Left ventricle myocardium inferior (tissue), 1 donor: ENCODE measurements around the gene RGS7. TPM values are rescaled to one million over a fixed set of nuclear protein-coding genes. Genes with fewer than 3 reads are reported as not detected.
"Not testable (repeated sequence)": the region's sequence is repeated elsewhere in the genome, so short reads cannot be mapped to it uniquely, and the experiment has no call there.

Experiments used
- DNase-seq: peaks from one replicate; pipeline ENCODE4 v3.0.0-alpha.2; 2020
- H3K27ac ChIP-seq: fragments of 200-600 bp; replicated peaks from 2 replicates; pipeline ENCODE4 v1.8.0; 2021
- H3K27me3 ChIP-seq: fragments of 200-600 bp; 2 replicates; pipeline ENCODE4 v1.8.0; 2021; ENCODE audit warnings: low read depth
- H3K36me3 ChIP-seq: fragments of 200-600 bp; 2 replicates; pipeline ENCODE4 v1.8.0; 2021
- H3K4me1 ChIP-seq: fragments of 200-600 bp; 2 replicates; pipeline ENCODE4 v1.8.0; 2021
- H3K4me3 ChIP-seq: fragments of 200-600 bp; 2 replicates; pipeline ENCODE4 v1.8.0; 2021; ENCODE audit warnings: mild to moderate bottlenecking, moderate library complexity
- H3K9me3 ChIP-seq: fragments of 200-600 bp; replicated peaks from 2 replicates; pipeline ENCODE4 v1.8.0; 2021
- CTCF ChIP-seq: fragments of 200-600 bp; IDR thresholded peaks from 2 replicates; pipeline ENCODE4 v1.8.0; 2021; ENCODE audit warnings: antibody characterized with exemption, mild to moderate bottlenecking, borderline replicate concordance
- intact Hi-C: fragments of 100-400 bp; cut with micrococcal nuclease; formaldehyde crosslinking; loops from one replicate; pipeline ENCODE4 v1.11.0; 2022
- total RNA-seq: library from RNA; stranded (reverse); fragmentation: NEBNext Ultra II Directional; extraction: Animal tissue kit (Norgen Biotek cat#: 25700); gene quantifications from one replicate; pipeline ENCODE4 v1.2.1, GENCODE V29; 2021
- donor health status: DM: no; HTN: yes; CAD: no; lungs with severe emphysema.

Gene RGS7
- total RNA-seq, 1 donor from 2014 or later = not detected

- no peaks in the 10 kb centered on the region for H3K36me3 ChIP-seq
- TF ChIP-seq CTCF = no peak
- intact Hi-C loops = loop anchor here (10.0 kb wide), 1 partner anchor 61 kb away; no protein-coding TSS in a partner anchor
Observed at GRCh38 chr1:240743705-240744104, 613.3 kb downstream of the RGS7 start.

DNA sequence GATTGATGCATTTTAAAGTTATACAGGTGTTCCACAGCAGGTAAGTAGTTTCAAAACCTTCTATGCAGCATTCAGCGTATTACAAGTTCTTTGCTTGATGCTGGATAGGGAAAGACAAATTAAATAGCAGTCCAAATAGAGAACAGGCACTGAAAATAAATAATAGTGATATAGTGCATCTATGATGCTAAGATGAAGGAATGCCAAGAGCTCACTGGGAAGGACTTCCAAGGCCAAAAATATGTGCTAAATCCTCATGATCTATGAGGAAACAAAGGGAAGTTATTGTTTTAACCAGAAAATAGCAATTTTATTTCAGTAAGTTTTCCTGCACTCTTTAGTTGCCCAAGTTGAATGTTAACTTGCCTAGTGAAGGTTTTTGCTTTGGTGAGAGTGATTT lies 617.3 kb downstream of the RGS7 start:
- no peak overlapping the region for H3K27ac ChIP-seq
- H3K36me3 ChIP-seq = no peaks in the 10 kb centered on the region
- no peak for TF ChIP-seq CTCF
- no peak for DNase-seq
- peaks cover 1% of the 10 kb centered on the region for H3K9me3 ChIP-seq
- no peak overlapping the region for H3K4me3 ChIP-seq
- intact Hi-C loops = loop anchor here (10.0 kb wide), 1 partner anchor 65 kb away; no protein-coding TSS in a partner anchor
- no peaks in the 10 kb centered on the region for H3K4me1 ChIP-seq
- H3K27me3 ChIP-seq = no peaks in the 10 kb centered on the region

More at GRCh38 chr1:240743705-240744104, 613.3 kb downstream of the RGS7 start:
- no peak for DNase-seq
- Histone ChIP-seq H3K4me1 (no peaks in the 10 kb centered on the region), H3K27me3 (no peaks in the 10 kb centered on the region), H3K9me3 (peaks cover 8% of the 10 kb centered on the region), H3K27ac (no peak overlapping the region), H3K4me3 (no peak overlapping the region)

DNA sequence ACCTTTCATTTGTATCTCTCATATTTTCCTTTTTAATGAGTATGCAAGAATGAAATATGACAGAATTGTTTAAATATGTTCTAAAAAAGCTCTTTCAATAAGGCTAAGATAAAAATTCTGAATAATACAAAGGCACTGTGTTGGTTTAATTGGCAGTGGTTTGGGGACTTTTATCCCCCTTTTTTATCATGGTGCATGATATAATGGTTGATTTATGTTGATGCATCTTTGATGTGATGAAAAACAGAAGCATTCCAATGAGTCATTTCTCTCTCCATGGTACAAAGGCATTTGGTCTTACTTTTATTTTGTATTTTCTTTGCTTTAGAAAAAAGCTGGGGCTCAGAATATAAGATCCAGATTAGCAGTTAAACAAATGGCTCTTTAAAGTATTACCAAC lies 617.9 kb downstream of the RGS7 start:
- intact Hi-C loops = no loop called here
- H3K27ac ChIP-seq = no peak overlapping the region
- TF ChIP-seq CTCF = no peak

GRCh38 chr1:240737766-240738265 lies 619.2 kb downstream of the RGS7 start:
- Histone ChIP-seq H3K36me3 (no peaks in the 10 kb centered on the region), H3K4me1 (no peaks in the 10 kb centered on the region), H3K27ac (no peak overlapping the region), H3K4me3 (no peak overlapping the region), H3K9me3 (peaks cover 4% of the 10 kb centered on the region), H3K27me3 (no peaks in the 10 kb centered on the region)
- intact Hi-C loops = no loop called here
- no peak for DNase-seq
- TF ChIP-seq CTCF = no peak

More for the DNA sequence above, 617.9 kb downstream of the RGS7 start:
- DNase-seq = no peak
- H3K4me1 ChIP-seq = no peaks in the 10 kb centered on the region
- H3K4me3 ChIP-seq = no peak overlapping the region
- peaks cover 4% of the 10 kb centered on the region for H3K9me3 ChIP-seq
- no peaks in the 10 kb centered on the region for H3K36me3 ChIP-seq
- H3K27me3 ChIP-seq = no peaks in the 10 kb centered on the region

DNA sequence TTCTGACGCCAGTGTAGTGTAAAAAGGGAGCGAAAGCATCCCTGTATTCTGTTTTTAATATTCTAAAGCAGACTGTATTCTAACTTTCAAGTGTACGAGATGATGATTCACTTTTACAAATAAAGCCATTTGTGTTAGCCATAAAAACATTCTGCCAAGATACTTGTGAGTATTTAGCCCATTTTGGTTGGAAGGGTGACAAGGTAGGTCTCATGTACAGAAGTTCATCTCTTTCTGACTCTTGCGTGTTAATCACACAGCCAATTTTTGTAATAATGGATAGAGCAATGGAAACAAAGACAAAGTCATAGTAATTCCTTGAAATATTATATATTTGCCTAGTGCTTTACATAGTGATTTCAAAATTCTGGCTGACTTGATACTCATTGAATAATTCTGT lies 619.7 kb downstream of the RGS7 start:
- Histone ChIP-seq H3K36me3 (no peaks in the 10 kb centered on the region), H3K9me3 (peaks cover 4% of the 10 kb centered on the region), H3K27ac (no peak overlapping the region), H3K4me3 (no peak overlapping the region), H3K4me1 (no peaks in the 10 kb centered on the region), H3K27me3 (no peaks in the 10 kb centered on the region)
- no peak for TF ChIP-seq CTCF
- no peak for DNase-seq
- intact Hi-C loops = no loop called here

DNA sequence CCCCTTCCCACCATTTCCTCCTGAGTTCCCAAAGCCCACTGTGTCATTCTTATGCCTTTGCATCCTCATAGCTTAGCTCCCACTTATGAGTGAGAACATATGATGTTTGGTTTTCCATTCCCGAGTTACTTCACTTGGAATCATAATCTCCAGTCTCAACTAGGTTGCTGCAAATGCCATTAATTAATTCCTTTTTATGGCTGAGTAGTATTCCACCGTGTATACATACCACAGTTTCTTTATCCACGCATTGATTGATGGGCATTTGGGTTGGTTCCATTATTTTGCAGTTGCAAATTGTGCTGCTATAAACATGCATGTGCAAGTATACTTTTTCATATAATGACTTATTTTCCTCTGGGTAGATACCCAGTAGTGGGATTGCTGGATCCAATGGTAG lies 622.3 kb downstream of the RGS7 start:
- H3K36me3 ChIP-seq, DNase-seq, H3K9me3 ChIP-seq, H3K27me3 ChIP-seq, H3K4me1 ChIP-seq, H3K4me3 ChIP-seq, H3K27ac ChIP-seq, intact Hi-C loops: not testable (repeated sequence)
